ENCODE data around the gene KIF1B. TPM values are rescaled to one million over a fixed set of nuclear protein-coding genes. Genes with fewer than 3 reads are reported as not detected.
A peak's percentile ranks its signal among the peaks of the same experiment; 100 is the strongest.

KIF1B gene
- total RNA-seq, 1 donor from 2014 or later: 13.4 TPM

DNA sequence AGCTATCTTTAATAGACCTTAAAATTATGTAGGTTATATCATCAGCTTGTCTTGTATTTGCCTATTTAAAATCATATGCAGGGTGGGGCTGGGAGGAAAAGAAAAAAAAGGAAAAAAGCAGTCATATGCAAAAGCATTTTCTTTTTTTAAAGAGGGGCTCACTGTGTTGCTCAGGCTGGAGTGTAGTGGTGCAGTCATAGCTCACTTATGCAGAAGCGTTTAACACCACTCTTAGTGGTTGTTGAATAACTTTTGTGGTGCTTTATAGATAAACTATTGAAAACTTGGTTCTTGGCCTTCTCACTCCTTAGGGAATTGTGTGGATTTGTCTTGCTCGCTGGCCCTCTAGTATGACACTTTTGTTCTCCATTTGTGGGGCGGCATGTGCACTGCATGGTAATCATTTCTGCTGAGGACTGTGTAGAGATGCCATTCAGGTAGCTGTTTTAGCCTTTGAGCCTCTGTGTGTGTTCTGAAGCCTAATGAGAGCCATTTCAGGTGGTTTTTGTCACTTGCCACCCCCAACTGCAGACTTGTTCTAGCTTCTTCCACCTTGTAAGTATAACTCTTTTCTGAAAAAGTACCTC lies 77.8 kb downstream of the KIF1B start:
- intact Hi-C loops (cut with DNase I): no loop called here
- peaks cover 35 to 48% of the 10 kb centered on the region in 2 donors for H3K36me3 ChIP-seq
- H3K27ac ChIP-seq: peak overlapping the region in 1 of 2 donors; percentile 73
- H3K4me3 ChIP-seq: no peak overlapping the region
- H3K9me3 ChIP-seq: no peaks in the 10 kb centered on the region
- no peaks in the 10 kb centered on the region for H3K27me3 ChIP-seq
- no peak for DNase-seq (ENCODE audit: low spot score in 2 of 2)
- TF ChIP-seq, protein P1, sequence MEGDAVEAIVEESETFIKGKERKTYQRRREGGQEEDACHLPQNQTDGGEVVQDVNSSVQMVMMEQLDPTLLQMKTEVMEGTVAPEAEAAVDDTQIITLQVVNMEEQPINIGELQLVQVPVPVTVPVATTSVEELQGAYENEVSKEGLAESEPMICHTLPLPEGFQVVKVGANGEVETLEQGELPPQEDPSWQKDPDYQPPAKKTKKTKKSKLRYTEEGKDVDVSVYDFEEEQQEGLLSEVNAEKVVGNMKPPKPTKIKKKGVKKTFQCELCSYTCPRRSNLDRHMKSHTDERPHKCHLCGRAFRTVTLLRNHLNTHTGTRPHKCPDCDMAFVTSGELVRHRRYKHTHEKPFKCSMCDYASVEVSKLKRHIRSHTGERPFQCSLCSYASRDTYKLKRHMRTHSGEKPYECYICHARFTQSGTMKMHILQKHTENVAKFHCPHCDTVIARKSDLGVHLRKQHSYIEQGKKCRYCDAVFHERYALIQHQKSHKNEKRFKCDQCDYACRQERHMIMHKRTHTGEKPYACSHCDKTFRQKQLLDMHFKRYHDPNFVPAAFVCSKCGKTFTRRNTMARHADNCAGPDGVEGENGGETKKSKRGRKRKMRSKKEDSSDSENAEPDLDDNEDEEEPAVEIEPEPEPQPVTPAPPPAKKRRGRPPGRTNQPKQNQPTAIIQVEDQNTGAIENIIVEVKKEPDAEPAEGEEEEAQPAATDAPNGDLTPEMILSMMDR (IDR thresholded peaks at IDR 0.05): no peak
- peaks cover 9 to 23% of the 10 kb centered on the region in 2 donors for H3K4me1 ChIP-seq

DNA sequence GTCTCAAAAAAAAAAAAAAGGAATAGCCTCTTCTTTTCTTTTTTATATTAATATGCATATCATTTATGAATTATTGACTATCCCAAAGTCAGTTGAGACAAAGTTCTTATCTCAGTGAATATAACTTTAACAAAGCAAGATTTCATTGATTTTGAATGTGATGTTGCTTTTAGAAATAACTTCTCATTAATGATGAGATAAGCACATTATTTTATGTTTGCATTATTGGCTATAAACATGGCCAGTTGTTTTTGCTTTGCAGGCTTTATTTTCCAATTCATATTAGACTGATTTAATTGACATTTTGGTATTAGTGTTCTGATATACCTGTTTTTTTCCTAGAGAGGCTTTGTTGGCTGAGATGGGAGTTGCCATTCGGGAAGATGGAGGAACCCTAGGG lies 81.3 kb downstream of the KIF1B start:
- TF ChIP-seq, protein P1 (IDR thresholded peaks at IDR 0.05): no peak
- Histone ChIP-seq H3K36me3 (peaks cover 41 to 57% of the 10 kb centered on the region in 2 donors), H3K4me3 (no peak overlapping the region), H3K4me1 (peaks cover 8 to 14% of the 10 kb centered on the region in 2 donors), H3K9me3 (no peaks in the 10 kb centered on the region), H3K27ac (no peak overlapping the region), H3K27me3 (no peaks in the 10 kb centered on the region)
- no peak for DNase-seq (ENCODE audit: low spot score in 2 of 2)
- intact Hi-C loops (cut with DNase I): no loop called here

DNA sequence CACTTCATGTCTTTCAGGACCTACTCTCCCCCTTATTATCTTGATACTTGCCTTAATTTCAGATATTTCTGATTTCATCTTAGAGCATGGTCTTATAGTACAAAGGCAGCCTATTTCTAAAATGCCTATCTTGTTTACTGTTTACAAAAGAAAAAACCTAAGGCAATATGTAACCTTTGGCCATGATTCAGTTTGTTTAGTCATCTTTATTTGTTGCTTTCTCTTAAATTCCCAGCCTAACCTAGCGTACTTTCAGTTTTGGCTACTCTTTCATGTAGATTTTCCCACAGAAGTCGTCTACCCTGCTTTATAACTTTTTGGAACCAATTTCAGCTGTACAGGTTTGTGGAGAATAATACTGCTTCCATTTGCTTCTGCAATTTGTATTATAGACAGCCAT lies 81.8 kb downstream of the KIF1B start:
- Histone ChIP-seq H3K9me3 (no peaks in the 10 kb centered on the region), H3K36me3 (peaks cover 46 to 62% of the 10 kb centered on the region in 2 donors), H3K27me3 (no peaks in the 10 kb centered on the region), H3K27ac (no peak overlapping the region), H3K4me3 (no peak overlapping the region), H3K4me1 (peaks cover 4 to 10% of the 10 kb centered on the region in 2 donors)
- no peak for DNase-seq (ENCODE audit: low spot score in 2 of 2)
- TF ChIP-seq, protein P1 (IDR thresholded peaks at IDR 0.05): no peak
- intact Hi-C loops (cut with DNase I): no loop called here

DNA sequence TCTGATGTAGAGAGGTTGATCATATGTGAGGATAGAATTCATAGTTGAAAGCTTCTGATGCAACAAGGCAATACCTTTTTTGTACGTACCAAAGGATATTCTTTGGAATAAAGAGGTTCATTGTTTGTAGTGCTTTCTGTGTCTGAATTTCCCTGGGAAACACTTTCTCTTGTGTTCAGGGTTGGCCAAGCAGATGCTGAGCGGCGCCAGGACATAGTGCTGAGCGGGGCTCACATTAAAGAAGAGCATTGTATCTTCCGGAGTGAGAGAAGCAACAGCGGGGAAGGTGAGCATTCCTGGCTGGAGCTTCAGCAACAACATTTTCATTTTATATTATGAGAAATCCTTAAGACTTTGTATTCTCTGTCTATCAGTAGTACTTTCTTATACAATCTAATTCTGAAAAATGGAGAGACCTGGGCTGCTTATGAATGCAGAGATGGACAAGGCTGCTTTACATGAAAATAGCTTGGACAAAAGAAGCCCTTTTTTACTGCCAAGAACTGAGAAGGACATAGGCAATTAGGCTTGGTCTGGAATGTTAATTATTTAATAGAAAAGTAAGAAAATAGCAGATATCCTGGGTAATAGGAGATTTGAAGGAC lies 85.2 kb downstream of the KIF1B start:
- TF ChIP-seq, protein P1 (IDR thresholded peaks at IDR 0.05): no peak
- DNase-seq (ENCODE audit: low spot score in 2 of 2): no peak
- Histone ChIP-seq H3K4me1 (no peaks in the 10 kb centered on the region), H3K27me3 (no peaks in the 10 kb centered on the region), H3K9me3 (no peaks in the 10 kb centered on the region), H3K36me3 (peaks cover 49 to 70% of the 10 kb centered on the region in 2 donors), H3K27ac (no peak overlapping the region), H3K4me3 (no peak overlapping the region)
- intact Hi-C loops (cut with DNase I): no loop called here

DNA sequence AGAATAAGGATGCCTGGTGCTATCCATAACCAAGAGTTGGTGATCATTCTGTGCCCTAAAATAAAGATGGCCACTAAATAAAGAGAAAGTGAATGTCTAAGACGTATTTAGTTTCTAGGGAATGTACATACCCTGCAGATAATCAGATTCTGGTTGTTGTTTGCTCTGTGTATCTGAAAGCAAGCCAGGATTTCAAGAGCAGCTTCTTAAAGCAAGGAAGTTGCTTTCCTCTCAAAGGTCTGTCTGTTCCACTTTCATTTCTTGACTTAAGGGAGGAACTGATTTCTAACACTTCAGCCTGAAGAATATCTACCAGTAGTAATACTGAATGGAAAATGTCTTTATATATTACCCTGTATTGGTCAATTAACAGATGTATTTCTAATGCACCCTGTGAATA lies 88.8 kb downstream of the KIF1B start:
- H3K36me3 ChIP-seq: peaks cover 41 to 64% of the 10 kb centered on the region in 2 donors
- no peaks in the 10 kb centered on the region for H3K9me3 ChIP-seq
- intact Hi-C loops (cut with DNase I): no loop called here
- no peaks in the 10 kb centered on the region for H3K4me1 ChIP-seq
- DNase-seq (ENCODE audit: low spot score in 2 of 2): no peak
- no peak overlapping the region for H3K4me3 ChIP-seq
- no peaks in the 10 kb centered on the region for H3K27me3 ChIP-seq
- TF ChIP-seq, protein P1 (IDR thresholded peaks at IDR 0.05): no peak
- no peak overlapping the region for H3K27ac ChIP-seq

Measured in ascending aorta (tissue), 2 donors.